Heart right ventricle (tissue), 16 donors: Measurements from ENCODE around the gene YPEL2. TPM values are rescaled to one million over a fixed set of nuclear protein-coding genes. Genes with fewer than 3 reads are reported as not detected.

Experiments used
- ATAC-seq, 8 donors: fragments of 200-7000 bp; cut with Tn5 transposase; one replicate each; pipeline ENCODE4 v1.9.1; 2020; ENCODE audit warnings: mild to moderate bottlenecking in 8 of 8, moderate library complexity in 8 of 8, moderate number of reproducible peaks in 1 of 8
- DNase-seq, 2 donors: peaks; one replicate each; pipeline ENCODE4 v3.0.0-alpha.2; 2020
- H3K27ac ChIP-seq, 10 donors: fragments of 200-600 bp; sonication (generic) in 2 of 10; one replicate each; pipeline versions ENCODE4 v1.5.0 to v1.8.0; 2020 to 2022; ENCODE audit warnings: mild to moderate bottlenecking in 3 of 10
- H3K27me3 ChIP-seq, 7 donors: fragments of 200-600 bp; one replicate each; pipeline ENCODE4 v1.8.0; 2021 to 2022; ENCODE audit warnings: mild to moderate bottlenecking in 2 of 7
- H3K36me3 ChIP-seq, 9 donors: fragments of 200-600 bp; sonication (generic) in 1 of 9; one replicate each; pipeline versions ENCODE4 v1.5.0 to v1.8.0; 2020 to 2022; ENCODE audit warnings: mild to moderate bottlenecking in 2 of 9
- H3K4me1 ChIP-seq, 9 donors: fragments of 200-600 bp; sonication (generic) in 1 of 9; one replicate each; pipeline versions ENCODE4 v1.5.0 to v1.8.0; 2020 to 2022; ENCODE audit warnings: mild to moderate bottlenecking in 4 of 9
- H3K4me3 ChIP-seq, 10 donors: fragments of 200-600 bp; sonication (generic) in 2 of 10; one replicate each; pipeline versions ENCODE4 v1.5.0 to v1.8.0; 2020 to 2022; ENCODE audit warnings: mild to moderate bottlenecking in 7 of 10, moderate library complexity in 2 of 10
- H3K9me3 ChIP-seq, 11 donors: fragments of 200-600 bp in 10 of 11; sonication (generic) in 2 of 11; one replicate each; pipeline versions ENCODE4 v1.5.0 to v1.8.0; 2013 to 2022; ENCODE audit warnings: mild to moderate bottlenecking in 2 of 11, control low read depth in 1 of 11, moderate library complexity in 1 of 11
- CTCF ChIP-seq, 9 donors: fragments of 200-600 bp; sonication (generic) in 2 of 9; IDR thresholded peaks; one replicate each; pipeline versions ENCODE4 v1.5.0 to v1.8.0; 2021 to 2022; ENCODE audit warnings: antibody characterized with exemption in 9 of 9, mild to moderate bottlenecking in 5 of 9, moderate library complexity in 1 of 9
- WGBS, 2 donors: extraction: QIAGEN DNeasy Blood & Tissue Kit; methylation state at CpG; one replicate each; pipeline ENCODE4 v1.1.7; 2013; ENCODE audit warnings: inconsistent platforms in 1 of 2; 5-methylcytosine and 5-hydroxymethylcytosine counted together
- intact Hi-C, 10 donors: fragments of 100-400 bp; cut with DNase I; formaldehyde crosslinking; loops; one replicate each; pipeline versions ENCODE4 v1.11.1 to v1.14.2; 2022
- polyA plus RNA-seq, 2 donors: library from polyadenylated mRNA; stranded (reverse); fragments of 200-250 nt; gene quantifications; one replicate each; pipeline ENCODE4 v1.2.3, GENCODE V29; 2013
- total RNA-seq, 10 donors: library from RNA; stranded (reverse); fragmentation: NEBNext Ultra II Directional in 3 of 10; extraction: Animal tissue kit (Norgen Biotek cat#: 25700) in 3 of 10; gene quantifications; one replicate each; pipeline versions ENCODE4 v1.2.1 to v1.2.4, GENCODE V29; 2021 to 2023
- donor health status: Arrhythmogenic right ventricular cardiomyopathy.
- donor health status: ischemic (EF 13 %, LVEDD 7.1; RV severe dilation, severe dysfunction).
- donor health status: healthy with polysubstance abuse.
- donor health status: DM: no; HTN: yes; CAD: no.
- donor health status: DM: no; HTN: no; CAD: no.
- donor health status: ischemic (EF 25% LVEDD 6.9; RV normal size, moderate dysfunction).
- donor health status: ischemic (EF 25% LVEDD 5.7; RV mildly dilated, moderate dysfunction).
- donor health status: healthy.
- donor health status: DM: yes; HTN: yes; CAD: no.
- donor health status: Ischemic cardiomyopathy.
- donor health status: ischemic (EF 35%, LVEDD 5.7; RV mildly dilated, moderate dysfunction).
- donor health status: nonischemic (EF 11% LVEDD 7.7; RV severe dilation, severe dysfunction).
- donor health status: DM: yes; HTN: yes; CAD: no.
- donor health status: PGD.
- donor health status: ischemic (EF 29% LVEDD 5.4; RV normal size, mild dysfunction).
- donor health status: nonischemic (EF 23%, LVEDD 6.1; RV moderate dilation, normal function).

The YPEL2 gene
- total and polyA plus RNA-seq, 12 donors = 5.0 to 57.1 (median 36.5) TPM

DNA sequence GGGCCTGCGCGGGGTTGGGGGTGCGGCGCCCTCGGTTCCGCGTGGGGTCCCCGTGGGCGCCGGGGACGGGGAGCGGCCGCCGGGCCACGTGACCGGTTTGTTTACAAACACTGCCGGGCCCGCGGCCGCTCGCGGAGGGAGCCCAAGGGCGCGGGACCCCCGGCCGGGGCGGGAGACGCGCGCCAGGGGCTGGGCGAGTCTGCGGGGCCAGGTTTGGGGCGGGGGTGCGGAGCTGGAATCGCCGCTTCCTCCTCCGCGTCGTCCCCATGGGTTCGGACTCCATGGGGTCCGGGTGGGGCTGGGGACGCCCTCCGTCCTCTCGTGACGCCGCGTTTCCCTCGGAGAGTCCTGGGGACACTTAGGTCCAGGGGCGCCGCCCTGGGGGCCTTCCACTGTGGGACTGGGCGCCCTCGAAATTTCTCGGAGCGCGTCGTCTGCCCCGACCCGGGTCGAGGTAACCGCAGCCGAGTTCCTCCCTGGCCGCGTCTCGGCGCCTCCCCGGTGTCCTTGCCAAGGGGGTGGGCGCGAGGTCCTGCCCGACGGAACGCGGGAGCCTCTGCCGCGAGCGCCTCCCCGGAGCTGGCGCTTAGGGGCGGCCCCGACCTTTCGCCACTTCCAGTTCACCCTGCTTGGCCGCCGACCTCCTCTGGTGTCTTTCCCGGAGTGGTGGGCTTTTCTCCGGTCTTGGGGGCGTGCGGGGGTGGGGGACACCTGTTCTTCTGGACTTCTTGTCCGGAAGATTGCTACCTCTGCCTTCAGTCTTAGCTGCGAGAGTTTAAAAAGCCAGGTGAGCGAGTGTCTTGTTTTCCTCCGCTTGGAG, 684 bp downstream of the YPEL2 start:
- TF ChIP-seq CTCF (IDR thresholded peaks at IDR 0.05) = no peak
- Histone ChIP-seq H3K27ac (peak overlapping the region; percentile 89 to 99 (median 97)), H3K27me3 (no peaks in the 10 kb centered on the region), H3K4me1 (peaks cover 9 to 87% (median 81%) of the 10 kb centered on the region in 9 donors), H3K36me3 (no peaks in the 10 kb centered on the region), H3K9me3 (no peaks in the 10 kb centered on the region), H3K4me3 (peak overlapping the region; percentile 88 to 99 (median 98))
- intact Hi-C loops = loop anchor here in 7 of 10 donors (2.0 to 10.0 kb wide), 8 partner anchors 35 to 95 kb away; no protein-coding TSS in a partner anchor
- DNase-seq = peak; percentile 65 to 77
- ATAC-seq = peak; percentile 23 to 60 (median 38)
- WGBS, 2 donors = 0% methylated on average over 85 to 90 of the region's 90 CpGs

DNA sequence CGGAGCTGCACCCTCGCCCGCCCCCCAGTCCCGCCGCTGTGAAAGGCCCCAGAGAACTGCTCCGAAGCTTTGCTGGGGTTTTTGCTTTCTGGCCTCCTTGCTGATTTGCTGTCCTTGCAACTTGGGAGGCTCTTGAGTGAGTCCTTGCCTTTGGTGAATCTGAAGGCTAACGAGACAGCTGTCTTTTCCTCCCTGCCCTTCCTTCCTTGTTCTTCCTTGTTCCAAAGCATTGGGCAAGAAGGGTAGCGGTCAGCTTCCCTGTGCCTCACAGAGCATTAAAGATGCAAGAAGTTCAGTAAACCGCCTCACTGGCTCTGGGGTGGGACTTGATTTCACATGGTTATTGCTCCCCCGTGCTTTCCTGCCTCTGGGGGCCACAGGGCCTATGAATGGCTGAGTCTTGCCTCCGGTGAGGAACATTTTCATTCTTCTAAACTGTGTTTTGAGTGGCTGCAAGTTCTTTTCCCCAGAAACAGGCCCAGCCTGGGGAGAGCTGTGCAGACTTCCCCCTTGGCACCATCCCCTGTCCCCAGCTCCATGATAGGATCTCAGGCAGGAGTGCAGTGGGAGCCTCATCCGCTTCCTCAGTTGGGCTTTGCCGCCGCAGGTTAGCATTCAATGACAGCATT, 1.4 kb downstream of the YPEL2 start:
- no peaks in the 10 kb centered on the region for H3K36me3 ChIP-seq
- H3K9me3 ChIP-seq = no peaks in the 10 kb centered on the region
- WGBS, 2 donors = 2 to 5% methylated on average over 14 of the region's 14 CpGs
- ATAC-seq = peak in 3 of 8 donors; percentile 3 to 18 (median 9)
- H3K27ac ChIP-seq = peak overlapping the region; percentile 89 to 99 (median 97)
- peak; percentile 23 to 42 for DNase-seq
- intact Hi-C loops = loop anchor here in 7 of 10 donors (2.0 to 10.0 kb wide), 6 partner anchors 34 to 94 kb away; no protein-coding TSS in a partner anchor
- peak overlapping the region; percentile 88 to 99 (median 98) for H3K4me3 ChIP-seq
- no peaks in the 10 kb centered on the region for H3K27me3 ChIP-seq
- H3K4me1 ChIP-seq = peaks cover 9 to 86% (median 80%) of the 10 kb centered on the region in 9 donors
- TF ChIP-seq CTCF (IDR thresholded peaks at IDR 0.05) = no peak

- no peaks in the 10 kb centered on the region for H3K36me3 ChIP-seq
- H3K27me3 ChIP-seq = no peaks in the 10 kb centered on the region
- H3K4me3 ChIP-seq = peak overlapping the region in 8 of 10 donors; percentile 88 to 99 (median 98)
- WGBS, 2 donors = 51 to 60% methylated on average over 2 of the region's 2 CpGs
- no peaks in the 10 kb centered on the region for H3K9me3 ChIP-seq
- H3K27ac ChIP-seq = peak overlapping the region in 9 of 10 donors; percentile 89 to 99 (median 97)
- intact Hi-C loops = loop anchor here in 7 of 10 donors (2.0 to 10.0 kb wide), 6 partner anchors 33 to 93 kb away; no protein-coding TSS in a partner anchor
- H3K4me1 ChIP-seq = peaks cover 14 to 86% (median 83%) of the 10 kb centered on the region in 9 donors
- no peak for ATAC-seq
- DNase-seq = no peak
- TF ChIP-seq CTCF (IDR thresholded peaks at IDR 0.05) = no peak
Measured at GRCh38 chr17:59333836-59334235, 2.4 kb downstream of the YPEL2 start.

DNA sequence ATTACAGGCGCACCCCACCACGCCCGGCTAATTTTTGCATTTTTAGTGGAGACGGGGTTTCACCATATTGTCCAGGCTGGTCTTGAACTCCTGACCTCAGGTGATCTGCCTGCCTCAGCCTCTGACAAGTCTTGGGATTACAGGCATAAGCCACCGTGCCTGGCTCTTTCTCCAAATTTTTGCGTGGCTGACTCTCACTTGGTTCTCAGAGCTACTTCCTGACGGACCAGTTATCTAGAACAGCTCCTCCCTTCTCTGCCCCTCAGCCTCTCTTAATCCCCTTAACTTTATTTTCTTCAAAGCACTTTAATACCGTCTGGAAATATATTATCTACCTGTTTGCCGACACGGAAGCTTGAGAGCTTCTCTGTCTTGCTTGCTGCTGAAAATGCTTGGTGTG, 4.2 kb downstream of the YPEL2 start:
- no peaks in the 10 kb centered on the region for H3K27me3 ChIP-seq
- H3K9me3 ChIP-seq = no peaks in the 10 kb centered on the region
- ATAC-seq (no peak), DNase-seq (no peak)
- H3K27ac ChIP-seq = peak overlapping the region in 9 of 10 donors; percentile 10 to 99 (median 66)
- H3K4me3 ChIP-seq = peak overlapping the region in 1 of 10 donors; percentile 9
- WGBS, 2 donors = 61 to 72% methylated on average over 10 of the region's 10 CpGs
- intact Hi-C loops = loop anchor here in 3 of 10 donors (10.0 kb wide), 1 partner anchor 89 kb away; no protein-coding TSS in a partner anchor
- H3K4me1 ChIP-seq = peaks cover 14 to 86% (median 82%) of the 10 kb centered on the region in 9 donors
- no peaks in the 10 kb centered on the region for H3K36me3 ChIP-seq
- no peak for TF ChIP-seq CTCF (IDR thresholded peaks at IDR 0.05)
